Stimulated activated CD8-positive, alpha-beta memory T cell treated with anti-CD3 and anti-CD28 coated beads, Interleukin-2, amount 100 ng/mL, for 48 hours (primary cell): ENCODE data around the gene ANG.
A peak's percentile ranks its signal among the peaks of the same experiment; 100 is the strongest.
"Not testable (repeated sequence)": the region's sequence is repeated elsewhere in the genome, so short reads cannot be mapped to it uniquely, and the experiment has no call there.

ENCODE experiments used
- DNase-seq, 2 donors: peaks; one replicate each; pipeline ENCODE4 v3.0.0-alpha.2; 2020; ENCODE audit warnings: low read depth in 2 of 2

Gene ANG

GRCh38 chr14:20688167-20688839 is at the start of gene ANG:
TSS of gene ANG (plus strand) at chr14:20688764. CDS start at chr14:20693565, 4,801 bp downstream.
- no peak for DNase-seq

- DNase-seq = no peak
Measured at GRCh38 chr14:20641591-20641990, 47.0 kb upstream of the ANG start, which contains the start of gene OR6S1. TSS of gene OR6S1 (minus strand) at chr14:20641691. CDS start at chr14:20641691, 0 bp downstream.

GRCh38 chr14:20642182-20642581 is 46.4 kb upstream of the ANG start:
- no peak for DNase-seq

GRCh38 chr14:20642755-20643154 is 45.8 kb upstream of the ANG start:
- not testable (repeated sequence) for DNase-seq

- DNase-seq = no peak
Measured at GRCh38 chr14:20644520-20644919, 44.0 kb upstream of the ANG start.

- DNase-seq = no peak
Measured at GRCh38 chr14:20645481-20645880, 43.1 kb upstream of the ANG start.

GRCh38 chr14:20652996-20653975 is 35.3 kb upstream of the ANG start:
- DNase-seq = peak; percentile 49 to 68

- no peak for DNase-seq
Measured at GRCh38 chr14:20655851-20656250, 32.7 kb upstream of the ANG start.

- DNase-seq = no peak
Measured at GRCh38 chr14:20656274-20656673, 32.3 kb upstream of the ANG start.

GRCh38 chr14:20657216-20658211 is 31.1 kb upstream of the ANG start:
- DNase-seq = no peak

GRCh38 chr14:20658246-20658645 is 30.3 kb upstream of the ANG start:
- DNase-seq = no peak

- DNase-seq = no peak
Measured at GRCh38 chr14:20659336-20659735, 29.2 kb upstream of the ANG start.

GRCh38 chr14:20659813-20660395 is 28.7 kb upstream of the ANG start:
- no peak for DNase-seq

- no peak for DNase-seq
Measured at GRCh38 chr14:20661197-20661596, 27.4 kb upstream of the ANG start.

- peak; percentile 59 to 80 for DNase-seq
Measured at GRCh38 chr14:20662968-20663732, 25.4 kb upstream of the ANG start.

- not testable (repeated sequence) for DNase-seq
Measured at GRCh38 chr14:20666400-20666961, 22.1 kb upstream of the ANG start.

GRCh38 chr14:20667957-20668356 is 20.6 kb upstream of the ANG start:
- DNase-seq = no peak

- DNase-seq = no peak
Measured at GRCh38 chr14:20668969-20669368, 19.6 kb upstream of the ANG start.

- DNase-seq = no peak
Measured at GRCh38 chr14:20671597-20672283, 16.8 kb upstream of the ANG start.
